Trophoblast cell (in vitro differentiated cells and primary cell): Measurements from ENCODE around the gene PDE4D.

Source experiments
- DNase-seq, 2 donors: peaks; one replicate each; pipeline ENCODE4 v3.0.0-alpha.2; 2016
- H2AFZ ChIP-seq: 2 replicates; pipeline ENCODE4 v1.6.1; 2013; ENCODE audit warnings: low read length, moderate library complexity, mild to moderate bottlenecking; ENCODE audit not compliant: insufficient read depth, poor library complexity
- H2AK5ac ChIP-seq: 2 replicates; pipeline ENCODE4 v1.6.1; 2013; ENCODE audit warnings: mild to moderate bottlenecking, low read length
- H2BK120ac ChIP-seq: 2 replicates; pipeline ENCODE4 v1.6.1; 2013; ENCODE audit warnings: low read length, mild to moderate bottlenecking, moderate library complexity; ENCODE audit not compliant: insufficient read depth, poor library complexity
- H2BK12ac ChIP-seq: 2 replicates; pipeline ENCODE4 v1.6.1; 2013; ENCODE audit warnings: mild to moderate bottlenecking, low read length, moderate library complexity
- H2BK5ac ChIP-seq: 2 replicates; pipeline ENCODE4 v1.6.1; 2013; ENCODE audit warnings: low read length, low read depth, moderate library complexity, mild to moderate bottlenecking; ENCODE audit not compliant: poor library complexity
- H3K14ac ChIP-seq: 2 replicates; pipeline ENCODE4 v1.6.1; 2013; ENCODE audit warnings: mild to moderate bottlenecking, low read length
- H3K18ac ChIP-seq: 2 replicates; pipeline ENCODE4 v1.6.1; 2013; ENCODE audit warnings: mild to moderate bottlenecking, low read length
- H3K23ac ChIP-seq: 2 replicates; pipeline ENCODE4 v1.6.1; 2013; ENCODE audit warnings: low read length
- H3K27ac ChIP-seq: 2 replicates; pipeline ENCODE4 v1.5.1; 2013; ENCODE audit warnings: low read depth, mild to moderate bottlenecking, inconsistent platforms, low read length, moderate library complexity
- H3K27me3 ChIP-seq: 2 replicates; pipeline ENCODE4 v1.6.1; 2013; ENCODE audit warnings: inconsistent platforms, mild to moderate bottlenecking, low read length, moderate library complexity; ENCODE audit not compliant: insufficient read depth
- H3K36me3 ChIP-seq, 2 experiments: 1 replicate in 1 of 2; 2 replicates in 1 of 2; pipeline ENCODE4 v1.6.1; 2013; ENCODE audit warnings: low read length in 2 of 2, mild to moderate bottlenecking in 2 of 2, moderate library complexity in 1 of 2; ENCODE audit not compliant: insufficient read depth in 2 of 2, control insufficient read depth in 1 of 2
- H3K4ac ChIP-seq: 2 replicates; pipeline ENCODE4 v1.6.1; 2013; ENCODE audit warnings: low read depth, mild to moderate bottlenecking, low read length, moderate library complexity
- H3K4me1 ChIP-seq, 2 experiments: 1 replicate in 1 of 2; 2 replicates in 1 of 2; pipeline ENCODE4 v1.6.1; 2013; ENCODE audit warnings: low read length in 2 of 2, mild to moderate bottlenecking in 2 of 2, moderate library complexity in 1 of 2; ENCODE audit not compliant: insufficient read depth in 2 of 2, control insufficient read depth in 1 of 2
- H3K4me2 ChIP-seq: 2 replicates; pipeline ENCODE4 v1.6.1; 2013; ENCODE audit warnings: inconsistent platforms, mild to moderate bottlenecking, low read length, moderate library complexity
- H3K4me3 ChIP-seq: 2 replicates; pipeline ENCODE4 v1.5.1; 2013; ENCODE audit warnings: mild to moderate bottlenecking, low read depth, low read length, inconsistent platforms
- H3K79me1 ChIP-seq: one replicate; pipeline ENCODE4 v1.6.1; 2013; ENCODE audit warnings: low read length
- H3K79me2 ChIP-seq: 2 replicates; pipeline ENCODE4 v1.6.1; 2013; ENCODE audit warnings: low read length, mild to moderate bottlenecking; ENCODE audit not compliant: control insufficient read depth, insufficient read depth, poor library complexity
- H3K9ac ChIP-seq: 2 replicates; pipeline ENCODE4 v1.6.1; 2013; ENCODE audit warnings: mild to moderate bottlenecking, low read length
- H3K9me3 ChIP-seq: 2 replicates; pipeline ENCODE4 v1.6.1; 2013; ENCODE audit warnings: low read depth, mild to moderate bottlenecking, control low read depth, inconsistent platforms, low read length; ENCODE audit not compliant: insufficient read depth
- H4K12ac ChIP-seq: 2 replicates; pipeline ENCODE4 v1.6.1; 2013; ENCODE audit warnings: low read depth, mild to moderate bottlenecking, low read length, moderate library complexity
- H4K8ac ChIP-seq: 2 replicates; pipeline ENCODE4 v1.6.1; 2013; ENCODE audit warnings: low read depth, mild to moderate bottlenecking, low read length, moderate library complexity
- H4K91ac ChIP-seq: one replicate; pipeline ENCODE4 v1.6.1; 2013; ENCODE audit warnings: low read depth, mild to moderate bottlenecking, low read length, moderate library complexity
- WGBS: extraction: QIAGEN DNeasy Blood & Tissue Kit; methylation state at CpG from one replicate; pipeline ENCODE4 v1.1.7; 2013; ENCODE audit warnings: missing lambda C conversion rate; ENCODE audit not compliant: insufficient read length, insufficient coverage; ENCODE audit errors: extremely low coverage; 5-methylcytosine and 5-hydroxymethylcytosine counted together

The PDE4D gene

GRCh38 chr5:59340637-59341036 lies 552.9 kb downstream of the PDE4D start:
- no CpG with 5 or more reads among the region's 1 CpG for WGBS
- DNase-seq: no peak
- Histone ChIP-seq H3K36me3 (no peaks in the 10 kb centered on the region), H4K12ac (no peak overlapping the region), H3K79me1 (no peaks in the 10 kb centered on the region), H2AFZ (no peak overlapping the region), H3K9me3 (no peaks in the 10 kb centered on the region), H3K4me1 (no peaks in the 10 kb centered on the region), H3K27ac (no peak overlapping the region), H3K18ac (no peak overlapping the region), H2BK5ac (no peak overlapping the region), H3K14ac (no peak overlapping the region), H4K91ac (no peak overlapping the region), H2BK12ac (no peak overlapping the region), H3K4me3 (no peak overlapping the region), H3K23ac (no peak overlapping the region), H3K79me2 (no peaks in the 10 kb centered on the region), H4K8ac (no peak overlapping the region), H2AK5ac (no peak overlapping the region), H3K9ac (no peak overlapping the region), H3K4me2 (no peak overlapping the region), H2BK120ac (no peak overlapping the region), H3K4ac (no peak overlapping the region), H3K27me3 (no peaks in the 10 kb centered on the region)

- no peak overlapping the region for H3K4ac ChIP-seq
- H3K14ac ChIP-seq: no peak overlapping the region
- H2AFZ ChIP-seq: no peak overlapping the region
- H3K4me1 ChIP-seq: no peaks in the 10 kb centered on the region
- no peaks in the 10 kb centered on the region for H3K79me1 ChIP-seq
- H3K36me3 ChIP-seq: no peaks in the 10 kb centered on the region
- no peak for DNase-seq
- WGBS: no CpG with 5 or more reads among the region's 8 CpGs
- no peaks in the 10 kb centered on the region for H3K27me3 ChIP-seq
- no peak overlapping the region for H4K91ac ChIP-seq
- no peaks in the 10 kb centered on the region for H3K79me2 ChIP-seq
- H3K27ac ChIP-seq: no peak overlapping the region
- no peak overlapping the region for H3K18ac ChIP-seq
- no peak overlapping the region for H3K9ac ChIP-seq
- no peak overlapping the region for H2BK5ac ChIP-seq
- H2AK5ac ChIP-seq: no peak overlapping the region
- H4K12ac ChIP-seq: no peak overlapping the region
- no peak overlapping the region for H2BK12ac ChIP-seq
- H3K9me3 ChIP-seq: no peaks in the 10 kb centered on the region
- H3K4me3 ChIP-seq: no peak overlapping the region
- no peak overlapping the region for H4K8ac ChIP-seq
- no peak overlapping the region for H2BK120ac ChIP-seq
- H3K23ac ChIP-seq: no peak overlapping the region
- no peak overlapping the region for H3K4me2 ChIP-seq
Observed at GRCh38 chr5:59337240-59337639, 556.3 kb downstream of the PDE4D start.

- Histone ChIP-seq H3K9ac (no peak overlapping the region), H3K79me1 (no peaks in the 10 kb centered on the region)
Observed at GRCh38 chr5:59335544-59335943, 558.0 kb downstream of the PDE4D start.

GRCh38 chr5:59333416-59333815 lies 560.1 kb downstream of the PDE4D start:
- no peaks in the 10 kb centered on the region for H3K9me3 ChIP-seq
- H3K9ac ChIP-seq: no peak overlapping the region
- H2AK5ac ChIP-seq: no peak overlapping the region
- H3K79me2 ChIP-seq: no peaks in the 10 kb centered on the region
- H2BK120ac ChIP-seq: no peak overlapping the region
- H2BK12ac ChIP-seq: no peak overlapping the region
- no peaks in the 10 kb centered on the region for H3K36me3 ChIP-seq
- no peak for DNase-seq
- no peak overlapping the region for H3K18ac ChIP-seq
- H2BK5ac ChIP-seq: no peak overlapping the region
- H3K27me3 ChIP-seq: no peaks in the 10 kb centered on the region
- H3K4me3 ChIP-seq: no peak overlapping the region
- no peak overlapping the region for H3K27ac ChIP-seq
- H3K4me2 ChIP-seq: no peak overlapping the region
- H4K91ac ChIP-seq: no peak overlapping the region
- no peaks in the 10 kb centered on the region for H3K4me1 ChIP-seq
- no peaks in the 10 kb centered on the region for H3K79me1 ChIP-seq
- no peak overlapping the region for H4K12ac ChIP-seq
- H2AFZ ChIP-seq: no peak overlapping the region
- H3K23ac ChIP-seq: no peak overlapping the region
- H3K4ac ChIP-seq: no peak overlapping the region
- no peak overlapping the region for H3K14ac ChIP-seq
- no peak overlapping the region for H4K8ac ChIP-seq

More at GRCh38 chr5:59335544-59335943, 558.0 kb downstream of the PDE4D start:
- Histone ChIP-seq H3K9me3 (no peaks in the 10 kb centered on the region), H3K27ac (no peak overlapping the region), H3K14ac (no peak overlapping the region), H3K4me1 (no peaks in the 10 kb centered on the region), H4K91ac (no peak overlapping the region), H3K27me3 (no peaks in the 10 kb centered on the region), H2AK5ac (no peak overlapping the region), H3K79me2 (no peaks in the 10 kb centered on the region), H2BK12ac (no peak overlapping the region), H2AFZ (no peak overlapping the region), H3K4ac (no peak overlapping the region), H3K23ac (no peak overlapping the region), H3K4me2 (no peak overlapping the region), H4K12ac (no peak overlapping the region), H3K18ac (no peak overlapping the region), H4K8ac (no peak overlapping the region), H2BK120ac (no peak overlapping the region), H2BK5ac (no peak overlapping the region), H3K4me3 (no peak overlapping the region), H3K36me3 (no peaks in the 10 kb centered on the region)
- DNase-seq: no peak
- WGBS: no CpG with 5 or more reads among the region's 1 CpG
